Dermis microvascular lymphatic vessel endothelial cell (primary cell): ENCODE measurements around the gene KDM3A. TPM values are rescaled to one million over a fixed set of nuclear protein-coding genes. Genes with fewer than 3 reads are reported as not detected.

ENCODE experiments used
- DNase-seq, 2 donors: peaks; one replicate each; pipeline versions ENCODE4 v3.0.0 to v3.0.0-alpha.2; 2010; ENCODE audit warnings: low read depth in 2 of 2
- total RNA-seq: library from RNA; depleted of rRNA; stranded (reverse); fragments of >200 nt; gene quantifications from 2 replicates; pipeline ENCODE4 v1.2.1, GENCODE V29; 2014

The KDM3A gene, protein sequence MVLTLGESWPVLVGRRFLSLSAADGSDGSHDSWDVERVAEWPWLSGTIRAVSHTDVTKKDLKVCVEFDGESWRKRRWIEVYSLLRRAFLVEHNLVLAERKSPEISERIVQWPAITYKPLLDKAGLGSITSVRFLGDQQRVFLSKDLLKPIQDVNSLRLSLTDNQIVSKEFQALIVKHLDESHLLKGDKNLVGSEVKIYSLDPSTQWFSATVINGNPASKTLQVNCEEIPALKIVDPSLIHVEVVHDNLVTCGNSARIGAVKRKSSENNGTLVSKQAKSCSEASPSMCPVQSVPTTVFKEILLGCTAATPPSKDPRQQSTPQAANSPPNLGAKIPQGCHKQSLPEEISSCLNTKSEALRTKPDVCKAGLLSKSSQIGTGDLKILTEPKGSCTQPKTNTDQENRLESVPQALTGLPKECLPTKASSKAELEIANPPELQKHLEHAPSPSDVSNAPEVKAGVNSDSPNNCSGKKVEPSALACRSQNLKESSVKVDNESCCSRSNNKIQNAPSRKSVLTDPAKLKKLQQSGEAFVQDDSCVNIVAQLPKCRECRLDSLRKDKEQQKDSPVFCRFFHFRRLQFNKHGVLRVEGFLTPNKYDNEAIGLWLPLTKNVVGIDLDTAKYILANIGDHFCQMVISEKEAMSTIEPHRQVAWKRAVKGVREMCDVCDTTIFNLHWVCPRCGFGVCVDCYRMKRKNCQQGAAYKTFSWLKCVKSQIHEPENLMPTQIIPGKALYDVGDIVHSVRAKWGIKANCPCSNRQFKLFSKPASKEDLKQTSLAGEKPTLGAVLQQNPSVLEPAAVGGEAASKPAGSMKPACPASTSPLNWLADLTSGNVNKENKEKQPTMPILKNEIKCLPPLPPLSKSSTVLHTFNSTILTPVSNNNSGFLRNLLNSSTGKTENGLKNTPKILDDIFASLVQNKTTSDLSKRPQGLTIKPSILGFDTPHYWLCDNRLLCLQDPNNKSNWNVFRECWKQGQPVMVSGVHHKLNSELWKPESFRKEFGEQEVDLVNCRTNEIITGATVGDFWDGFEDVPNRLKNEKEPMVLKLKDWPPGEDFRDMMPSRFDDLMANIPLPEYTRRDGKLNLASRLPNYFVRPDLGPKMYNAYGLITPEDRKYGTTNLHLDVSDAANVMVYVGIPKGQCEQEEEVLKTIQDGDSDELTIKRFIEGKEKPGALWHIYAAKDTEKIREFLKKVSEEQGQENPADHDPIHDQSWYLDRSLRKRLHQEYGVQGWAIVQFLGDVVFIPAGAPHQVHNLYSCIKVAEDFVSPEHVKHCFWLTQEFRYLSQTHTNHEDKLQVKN (N-terminal part only)
- total RNA-seq = 15.5 and 28.4 TPM in 2 replicates

DNA sequence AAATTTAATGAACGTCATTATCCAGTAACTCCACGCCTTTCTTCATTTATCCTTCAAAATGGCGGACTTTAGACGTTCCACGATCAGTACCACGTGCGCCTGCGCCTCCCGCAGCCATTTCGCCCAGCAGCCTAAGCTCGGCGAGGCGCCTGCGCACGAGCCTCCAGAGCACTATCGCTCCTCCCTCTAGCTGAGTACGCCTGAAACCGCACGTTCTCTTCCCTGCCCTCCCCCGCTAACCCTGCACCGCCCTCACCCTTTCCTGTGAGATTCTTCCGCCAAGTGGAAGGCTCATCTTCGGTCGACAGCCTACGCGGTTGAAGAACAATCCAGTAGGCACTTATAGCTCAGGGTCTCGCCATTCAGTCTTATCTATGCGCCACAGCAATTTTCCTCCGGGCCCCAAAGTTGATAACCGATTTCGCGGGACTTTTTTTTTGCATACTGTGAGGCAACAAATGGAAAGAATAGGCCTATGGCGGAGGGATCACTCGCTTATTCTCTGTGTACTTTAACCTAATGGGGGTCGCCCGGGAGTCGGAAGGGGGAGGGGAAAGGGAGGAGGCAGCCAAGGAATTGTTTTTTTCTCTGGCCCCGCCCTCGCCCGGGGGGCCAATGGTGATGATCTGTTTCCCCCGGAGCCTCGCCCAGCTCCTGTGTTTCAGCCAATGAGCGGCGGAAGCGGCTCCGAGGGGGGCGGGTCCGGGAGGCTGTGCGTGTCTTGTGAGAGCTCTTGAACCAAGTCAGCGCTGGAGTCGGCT is at the start of gene KDM3A:
Gene KDM3A (plus strand): TSS at position 741 of the 761 bp plus-strand sequence. CDS start 677 bp downstream, outside the sequence.
- peak; percentile 99 to 100 for DNase-seq

DNA sequence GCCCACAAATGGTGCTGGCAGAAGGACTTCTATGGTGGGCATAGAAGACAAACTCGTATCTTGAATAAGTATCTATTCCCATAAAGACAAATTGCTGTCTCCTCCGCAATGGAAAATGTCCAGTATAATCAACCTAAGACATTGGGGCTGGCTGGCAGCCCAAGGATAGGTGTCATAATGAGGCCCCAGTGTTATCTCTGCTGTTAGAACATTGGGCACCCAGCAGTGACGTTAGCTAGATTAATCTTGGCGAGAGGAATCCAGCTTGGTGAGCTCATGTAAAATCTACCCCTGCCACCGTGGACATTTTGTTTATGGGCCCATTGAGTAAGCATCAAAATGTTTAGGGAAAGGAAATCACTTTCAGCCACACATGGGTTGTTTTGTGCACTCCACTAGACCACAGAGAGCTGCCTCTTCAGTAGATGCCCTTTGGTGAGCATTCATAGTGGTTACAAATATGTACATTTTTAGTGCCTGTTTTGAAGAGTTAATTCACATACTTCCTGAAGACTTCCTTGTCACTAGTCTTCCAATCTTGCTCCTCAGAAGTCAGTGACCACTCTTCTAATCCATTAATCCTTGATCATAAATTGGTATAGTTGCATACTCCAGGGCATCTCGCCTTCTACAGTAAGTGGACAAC is 48.2 kb upstream of the KDM3A start:
- DNase-seq = no peak

DNA sequence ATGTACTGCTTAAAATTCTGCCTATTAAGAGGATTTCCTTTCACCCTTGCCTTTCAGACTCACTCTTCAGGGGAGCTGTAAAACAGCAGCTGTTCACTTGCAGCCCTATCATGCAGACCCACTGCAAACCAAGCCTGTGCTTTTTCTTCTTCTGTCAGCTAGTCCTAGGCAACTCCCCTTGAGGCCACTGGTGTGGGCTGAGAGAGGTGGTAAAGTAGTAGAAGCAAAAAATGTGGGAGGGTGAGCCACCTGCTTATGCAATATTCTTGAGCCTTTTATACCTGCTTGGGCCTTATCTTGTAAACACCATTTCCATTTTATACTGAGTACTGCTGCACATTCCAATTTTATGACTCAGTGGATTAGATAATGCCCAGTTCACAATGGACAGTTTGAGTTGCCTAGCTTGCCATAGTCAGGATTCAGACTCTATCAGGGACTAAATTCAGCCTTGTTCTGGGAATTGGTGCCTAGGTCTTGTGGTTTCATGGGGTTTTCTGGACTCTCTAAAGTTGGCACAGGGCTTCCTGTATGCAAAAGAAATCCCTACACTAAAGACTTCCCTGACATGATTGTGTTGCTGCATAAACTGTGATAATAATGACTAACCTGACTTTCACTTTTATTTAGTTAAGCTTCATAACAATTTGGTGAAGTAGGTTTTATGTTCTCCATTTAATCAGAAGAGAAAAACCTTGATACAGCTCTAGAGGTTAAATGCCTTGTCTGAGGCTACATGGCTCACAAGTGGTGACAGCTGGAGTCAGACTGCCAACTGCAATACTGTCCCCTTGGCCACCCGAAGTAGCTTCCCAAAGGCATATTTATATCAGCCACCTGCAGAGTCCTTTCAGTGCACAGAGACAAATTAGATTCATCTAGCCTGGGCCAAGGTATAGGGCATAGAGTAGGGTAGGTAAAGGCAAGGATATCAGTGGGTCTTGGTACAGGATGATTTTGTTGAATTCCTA is 47.4 kb upstream of the KDM3A start:
- DNase-seq = peak in 1 of 2 donors; percentile 57

DNA sequence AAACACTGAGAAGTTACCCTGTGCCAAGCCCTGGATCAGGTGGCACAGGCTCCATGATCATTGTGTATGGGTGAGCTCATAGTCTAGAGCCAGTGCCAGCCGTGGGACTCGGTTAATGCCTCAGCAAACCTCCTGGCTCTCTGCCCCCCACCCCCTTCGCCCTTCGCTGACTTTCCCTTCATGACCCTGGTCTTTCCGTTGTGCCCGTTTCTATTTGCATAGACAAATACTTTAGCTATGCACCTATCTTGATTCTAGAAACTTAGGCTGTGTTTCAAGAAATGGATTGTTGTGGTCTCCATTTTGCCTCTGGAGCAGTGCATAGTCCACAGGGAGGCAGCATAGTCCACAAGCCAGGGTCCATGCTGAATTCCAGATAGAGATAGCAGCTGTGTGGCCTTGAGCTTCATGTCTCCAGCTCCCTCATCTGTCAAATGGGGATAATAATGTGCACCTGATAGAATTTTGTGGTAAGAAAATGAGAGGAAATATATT is 44.8 kb upstream of the KDM3A start:
- peak in 1 of 2 donors; percentile 48 for DNase-seq

DNA sequence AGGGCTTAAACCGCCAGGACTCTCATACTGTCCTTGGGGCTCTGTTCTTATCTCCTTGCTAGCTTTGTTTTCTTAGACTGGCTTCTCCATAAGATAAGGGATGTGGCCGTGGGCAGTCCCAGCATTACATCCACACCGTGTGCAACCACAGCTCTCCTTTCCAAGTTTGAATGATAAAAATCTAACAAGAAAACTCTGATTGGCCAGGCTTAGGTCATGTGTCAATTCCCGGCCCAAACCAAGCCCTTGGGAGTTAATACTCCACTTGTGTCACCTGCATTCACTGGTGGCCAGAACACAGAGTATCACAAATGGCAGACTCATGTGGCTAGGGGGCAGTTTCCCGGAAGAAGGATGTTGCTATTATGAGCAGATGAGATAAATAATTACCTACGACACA is 43.2 kb upstream of the KDM3A start:
- no peak for DNase-seq

DNA sequence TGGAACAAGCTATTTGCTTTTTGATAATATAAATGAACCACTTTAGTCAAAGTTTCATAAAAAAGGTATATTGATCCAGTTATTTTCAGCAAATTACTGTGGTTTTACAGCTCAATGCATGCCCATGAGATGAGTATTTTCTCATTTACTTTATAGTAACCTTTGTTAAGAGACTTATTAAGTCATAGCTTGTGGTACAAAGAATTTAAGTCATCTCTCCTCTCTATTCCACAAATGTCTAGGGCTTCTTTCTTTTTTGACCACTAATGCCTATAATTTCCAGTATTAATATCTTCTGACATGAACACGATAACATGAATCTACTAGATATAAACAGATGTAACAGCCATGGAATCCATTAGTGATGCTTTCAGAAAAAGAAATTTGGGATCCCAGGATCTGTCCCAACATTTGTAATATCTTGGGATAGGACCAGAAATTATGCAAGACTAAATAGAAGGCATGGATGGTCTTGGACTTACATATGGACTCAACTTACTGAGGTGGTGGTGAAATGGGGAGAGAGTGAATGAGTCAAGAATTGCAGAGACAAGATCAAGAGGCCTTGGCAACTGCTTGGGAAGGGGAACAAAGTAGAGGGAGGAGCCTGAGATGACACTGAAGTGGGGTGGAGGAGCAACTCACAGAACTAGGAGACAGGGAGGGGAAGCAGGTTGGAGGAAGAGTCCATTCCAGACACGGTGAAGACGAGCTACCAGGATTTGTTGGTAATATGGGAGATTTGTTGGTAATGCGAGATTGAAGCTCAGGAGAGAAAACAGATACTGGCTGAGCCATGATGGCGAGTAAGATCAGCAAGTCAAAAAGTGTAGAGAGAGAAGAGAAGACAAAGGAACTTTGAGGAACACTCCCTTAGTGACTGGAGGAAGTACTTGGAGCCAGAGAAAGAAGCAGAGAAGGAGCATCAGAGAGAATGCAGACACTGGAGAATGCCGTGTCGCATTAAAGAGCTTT is 42.4 kb upstream of the KDM3A start:
- no peak for DNase-seq

DNA sequence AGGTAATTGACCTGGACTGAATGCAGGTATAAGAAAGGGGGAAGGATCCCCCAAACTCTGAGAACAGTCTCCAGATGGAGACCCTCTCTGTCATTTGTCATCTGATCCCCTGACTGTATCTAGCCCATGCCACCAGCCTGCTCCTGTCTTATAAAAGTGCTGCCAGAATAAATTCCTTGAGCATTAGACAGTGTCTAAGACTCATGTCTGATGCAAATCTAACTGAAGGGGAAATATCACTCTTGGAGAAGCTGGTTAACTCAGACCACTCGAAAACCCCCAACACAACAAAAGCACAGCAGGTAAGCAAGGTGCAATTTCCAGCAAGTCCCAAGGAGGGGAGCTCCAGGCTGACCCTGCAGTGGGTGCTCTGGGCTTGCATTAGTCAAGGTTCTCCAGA is 40.9 kb upstream of the KDM3A start:
- DNase-seq = no peak

GRCh38 chr2:86410581-86410980 is 30.6 kb upstream of the KDM3A start:
- no peak for DNase-seq

DNA sequence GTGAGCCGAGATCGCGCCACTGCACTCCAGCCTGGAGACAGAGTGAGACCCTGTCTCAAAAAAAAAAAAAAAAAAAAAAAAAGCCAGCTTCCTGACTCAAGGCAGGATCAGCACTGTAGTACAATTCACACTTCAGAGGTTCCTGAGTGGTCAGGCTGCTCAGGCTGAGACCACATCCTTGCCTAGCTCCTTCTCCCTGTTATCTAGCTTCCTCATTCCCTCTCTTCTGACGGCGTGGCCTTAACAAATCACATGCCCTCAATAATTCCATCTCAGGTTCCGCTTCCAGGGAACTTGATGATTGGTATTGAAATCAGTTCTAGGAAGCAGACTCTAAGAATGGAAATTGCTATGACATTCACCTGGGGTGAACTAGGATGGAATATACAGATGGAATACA is 29.8 kb upstream of the KDM3A start:
- no peak for DNase-seq

- DNase-seq = no peak
Measured at GRCh38 chr2:86412007-86412406, 29.2 kb upstream of the KDM3A start.

DNA sequence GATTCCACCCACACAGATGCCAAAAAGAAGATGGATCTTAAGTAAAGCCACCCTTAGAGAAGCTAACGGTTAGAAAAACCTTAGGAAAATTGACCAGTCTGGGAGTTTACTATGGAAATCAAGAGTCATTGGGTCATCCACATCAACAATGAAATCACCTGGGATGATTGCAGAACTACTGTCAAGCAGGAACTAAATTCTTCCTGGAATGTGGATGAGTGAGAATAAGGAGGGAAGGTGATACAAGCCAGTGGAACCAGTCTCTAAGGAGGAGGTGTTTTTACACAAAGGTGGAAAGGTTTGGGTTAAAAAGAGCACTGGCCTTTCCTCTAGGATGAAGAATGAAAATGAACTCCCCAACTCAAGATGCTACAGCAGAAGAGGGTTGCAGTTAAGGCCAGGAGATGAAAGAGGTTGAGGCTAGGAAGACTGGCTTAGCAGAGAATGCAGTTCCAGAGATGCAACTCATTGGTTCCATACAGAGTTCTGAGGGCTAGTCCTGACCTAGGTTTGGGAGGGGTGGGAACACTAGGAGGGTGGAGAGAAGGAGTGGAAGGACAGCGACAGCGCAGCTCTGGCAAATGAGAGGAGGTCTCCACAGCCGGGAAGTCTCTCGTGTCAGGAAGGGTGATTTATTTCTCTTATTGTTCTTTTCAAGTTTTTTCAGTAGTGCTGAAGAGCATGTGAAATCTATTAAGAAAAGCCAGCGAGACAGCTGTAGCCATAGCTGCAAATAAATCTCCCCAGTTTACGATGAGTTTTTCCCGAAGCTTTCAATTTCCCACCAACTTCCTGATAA is 27.7 kb upstream of the KDM3A start:
- peak in 1 of 2 donors; percentile 9 for DNase-seq

DNA sequence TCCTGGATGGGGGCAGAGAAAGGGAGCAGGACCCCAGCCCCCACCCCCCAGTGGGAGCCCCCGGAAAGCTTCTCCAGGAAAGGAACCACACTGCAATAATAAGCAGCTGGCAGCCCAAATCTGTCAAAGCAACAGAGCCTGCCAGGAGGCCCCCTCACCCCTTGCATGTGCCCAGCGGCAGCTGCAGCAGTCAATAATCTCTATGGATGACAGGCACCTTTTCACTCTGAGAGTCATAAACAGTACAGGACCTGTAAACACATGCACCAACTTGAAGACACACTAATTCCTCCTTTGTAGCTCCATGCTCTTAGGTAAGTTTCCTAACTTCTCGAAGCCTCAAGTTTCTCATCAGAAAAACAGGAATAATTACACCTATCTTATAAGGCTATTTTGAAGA is 26.2 kb upstream of the KDM3A start:
- DNase-seq = no peak

DNA sequence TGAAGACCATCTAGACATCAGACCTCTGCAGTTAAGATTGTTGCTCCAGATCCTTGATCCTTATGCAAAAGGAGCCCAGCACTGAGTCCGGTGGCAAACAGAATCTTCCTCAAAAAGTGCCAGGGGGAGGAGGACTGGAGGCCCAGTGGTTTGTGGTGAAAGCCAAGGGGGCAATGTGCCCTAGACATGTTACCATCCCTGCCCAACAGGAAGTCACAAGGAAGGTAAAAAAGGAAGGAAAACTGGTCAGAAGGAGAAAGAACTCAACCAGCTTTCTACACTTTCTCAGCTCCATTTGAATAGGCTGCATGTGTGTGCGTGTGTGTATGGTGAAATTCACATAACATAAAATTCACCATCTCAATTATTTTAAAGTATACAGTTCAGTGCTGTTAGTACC is 25.0 kb upstream of the KDM3A start:
- no peak for DNase-seq

DNA sequence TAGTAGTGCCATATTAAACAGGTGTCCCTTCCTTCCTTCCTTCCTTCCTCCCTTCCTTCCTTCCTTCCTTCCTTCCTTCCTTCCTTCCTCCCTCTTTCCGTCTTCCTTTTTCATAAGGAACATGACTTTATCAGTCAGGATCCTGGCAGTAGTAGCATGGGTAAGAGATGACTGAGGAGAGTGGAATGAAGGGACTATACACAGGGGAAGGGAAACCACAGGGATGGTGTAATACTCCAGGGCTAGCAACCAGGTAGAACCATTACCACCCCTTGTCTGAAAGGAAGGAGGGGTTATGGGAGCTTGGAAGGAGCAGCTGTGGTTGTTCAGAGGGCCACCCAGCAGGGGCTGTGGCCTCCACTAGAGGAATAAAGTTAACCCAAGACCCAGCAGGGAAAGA is 23.2 kb upstream of the KDM3A start:
- no peak for DNase-seq

- DNase-seq = no peak
Measured at GRCh38 chr2:86420913-86421312, 20.3 kb upstream of the KDM3A start.

DNA sequence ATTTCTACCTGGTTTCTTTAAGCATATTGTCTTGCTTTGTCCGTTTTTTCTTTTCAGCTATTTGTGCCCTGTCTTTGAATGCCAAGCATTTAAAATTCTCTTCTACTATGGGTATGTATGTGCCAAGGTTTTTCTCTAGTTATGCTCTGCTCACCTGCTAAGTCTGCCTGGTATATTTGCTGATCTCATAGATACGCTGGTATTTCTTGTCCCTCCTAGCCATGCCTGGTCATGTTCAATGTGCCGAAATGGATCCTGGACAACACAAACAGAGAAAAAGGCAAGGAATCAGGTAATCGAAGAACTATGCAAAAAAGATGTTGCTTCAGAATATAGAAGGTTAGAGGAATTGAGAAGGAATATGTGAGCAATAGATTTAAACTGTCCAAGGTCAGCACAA is 14.9 kb upstream of the KDM3A start:
- DNase-seq = no peak

- no peak for DNase-seq
Measured at GRCh38 chr2:86429335-86429734, 11.8 kb upstream of the KDM3A start.
